GM11168 (cell line): ENCODE measurements around the gene F2.
"Not testable (repeated sequence)": the region's sequence is repeated elsewhere in the genome, so short reads cannot be mapped to it uniquely, and the experiment has no call there.

Experiments used
- in situ Hi-C: fragments of 300-500 bp; cut with MboI; formaldehyde crosslinking; loops from one replicate; pipeline ENCODE4 v1.12.0; 2022; ENCODE audit warnings: low sequenced_read_pairs; ENCODE audit not compliant: unreplicated experiment

F2 gene

DNA sequence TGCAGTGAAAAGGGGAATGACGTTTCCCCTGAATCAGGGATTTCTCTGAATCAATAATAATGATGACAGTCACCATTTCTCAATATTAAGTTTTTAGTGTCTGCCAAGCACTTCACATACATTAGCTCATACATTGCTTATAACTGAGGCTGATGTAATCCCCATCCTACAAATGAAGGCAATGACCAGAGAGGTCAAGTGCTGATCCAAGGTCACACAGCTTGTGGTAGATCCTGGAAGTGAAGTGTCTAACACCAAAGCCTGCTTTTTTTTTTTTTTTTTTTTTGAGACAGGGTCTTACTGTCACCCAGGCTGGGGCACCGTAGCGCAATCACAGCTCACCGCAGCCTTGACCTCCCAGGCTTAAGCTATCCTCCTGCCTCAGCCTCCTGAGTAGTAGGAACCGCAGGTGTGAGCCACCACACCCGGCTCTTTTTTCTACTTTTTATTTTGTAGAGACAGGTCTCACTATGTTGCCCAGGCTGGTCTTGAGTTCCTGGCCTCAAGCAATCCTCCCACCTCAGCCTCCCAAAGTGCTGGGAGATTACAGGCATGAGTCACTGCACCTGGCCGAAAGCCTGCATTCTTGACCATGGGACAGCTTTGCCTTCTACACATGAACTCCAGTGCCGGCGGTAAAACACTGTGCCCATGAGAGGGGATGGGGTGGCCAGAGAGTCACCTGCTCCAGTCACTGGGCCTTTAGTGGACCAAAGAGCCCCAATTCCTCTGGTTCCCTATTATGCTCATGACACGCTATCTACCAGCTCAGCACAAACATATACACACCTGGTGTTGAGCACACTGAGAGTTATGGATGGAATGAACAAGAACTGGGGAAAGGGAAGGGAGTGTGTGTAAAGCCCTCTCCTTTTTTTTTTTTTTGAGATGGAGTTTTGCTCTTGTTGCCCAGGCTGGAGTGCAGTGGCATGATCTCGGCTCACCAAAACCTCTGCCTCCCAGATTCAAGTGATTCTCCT is 36.0 kb upstream of the F2 start:
- in situ Hi-C loops, result no loop called here

DNA sequence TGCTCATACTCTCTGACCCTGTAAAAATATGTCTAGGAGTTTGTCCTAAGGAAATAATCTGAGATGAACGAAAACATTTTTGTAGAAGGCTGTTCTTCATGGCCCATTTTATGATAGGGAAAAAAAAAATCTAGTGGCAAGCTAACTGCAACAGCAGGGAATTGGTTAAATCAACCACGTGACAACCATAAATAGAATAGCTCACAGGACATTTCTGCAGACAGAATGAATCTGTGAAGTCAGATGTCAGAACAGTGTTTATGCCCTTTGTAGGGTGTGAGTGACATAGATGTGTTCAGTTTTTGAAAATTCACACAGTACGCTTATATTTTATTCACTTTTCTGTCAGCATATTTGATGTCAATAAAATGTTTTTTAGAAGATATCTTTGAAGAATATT is 34.6 kb upstream of the F2 start:
- in situ Hi-C loops, result no loop called here

DNA sequence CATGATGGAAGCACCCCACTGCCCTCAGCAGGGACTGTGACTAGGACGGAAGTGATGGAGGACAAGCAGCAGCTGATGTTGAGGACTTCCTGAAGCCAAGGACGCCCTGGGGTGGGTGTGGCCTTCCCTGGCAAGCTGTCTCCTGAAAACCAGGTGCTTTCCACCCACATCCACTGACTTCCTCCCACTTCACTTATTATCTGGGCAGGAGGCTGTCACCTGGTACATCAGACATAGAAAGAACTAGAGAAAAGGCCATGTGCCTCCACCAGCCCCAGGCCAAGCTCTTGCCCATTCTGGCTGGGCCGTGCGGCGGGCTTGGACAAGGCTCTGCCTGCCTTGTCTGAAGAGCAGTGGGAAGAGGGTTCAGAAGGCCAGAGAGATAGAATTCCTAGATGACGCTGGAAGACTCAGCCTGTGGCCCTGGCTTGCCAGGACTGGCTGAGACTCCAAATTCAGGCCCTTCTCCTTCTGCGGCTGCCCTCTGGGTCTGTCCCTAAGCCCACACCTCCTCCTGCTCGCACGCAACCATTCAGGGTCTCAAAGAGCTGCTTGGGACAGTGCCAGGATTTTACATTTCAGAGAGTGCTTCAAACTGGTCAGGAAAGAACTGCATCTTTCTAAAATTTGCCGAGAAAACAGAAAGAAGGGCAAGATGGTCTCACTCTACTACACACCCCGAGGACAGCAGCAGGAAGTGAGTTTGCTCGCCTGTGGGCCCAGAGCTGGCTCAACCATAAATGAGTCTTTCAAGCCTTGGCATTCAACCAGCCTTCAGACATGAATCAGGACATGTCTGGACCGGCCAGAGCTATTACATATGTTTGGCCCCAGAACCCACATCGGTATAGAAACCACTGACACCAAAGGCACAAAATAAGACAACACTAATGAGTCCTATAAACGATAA is 31.9 kb upstream of the F2 start:
- in situ Hi-C loops, result no loop called here

DNA sequence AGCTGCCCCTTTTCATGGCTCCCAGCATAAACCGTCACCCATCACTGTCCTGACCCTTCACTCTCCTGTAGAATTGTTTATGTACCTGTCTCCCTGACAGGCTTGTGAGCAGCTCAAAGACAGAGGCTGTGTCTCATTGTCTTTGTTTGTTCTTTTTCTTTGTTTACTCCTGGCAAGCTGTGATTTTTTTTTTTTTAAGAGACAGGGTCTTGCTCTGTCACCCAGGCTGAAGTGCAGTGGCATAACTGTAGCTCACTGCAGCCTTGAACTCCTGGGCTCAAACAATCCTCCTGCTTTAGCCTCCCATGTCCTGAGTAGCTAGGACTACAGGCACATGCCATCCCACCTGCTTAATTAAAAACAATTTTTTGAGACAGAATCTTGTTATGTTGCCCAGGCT is 28.3 kb upstream of the F2 start:
- in situ Hi-C loops, result no loop called here

DNA sequence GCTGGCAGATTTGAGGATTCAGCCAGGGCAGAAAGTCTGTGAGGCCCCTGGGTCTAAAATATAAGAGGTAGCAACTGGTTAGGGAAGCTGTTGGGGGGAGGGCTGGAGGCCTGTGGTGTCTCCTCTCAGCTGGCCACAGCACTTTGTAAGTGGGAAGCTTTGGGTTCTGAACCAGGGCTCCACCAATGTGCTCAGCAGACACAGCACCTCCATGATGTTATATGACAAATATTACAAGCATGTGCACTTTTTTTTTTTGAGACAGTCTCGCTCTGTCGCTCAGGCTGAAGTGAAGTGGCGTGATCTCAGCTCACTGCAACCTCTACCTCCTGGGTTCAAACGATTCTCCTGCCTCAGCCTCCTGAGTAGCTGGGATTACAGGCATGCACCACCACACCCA is 26.6 kb upstream of the F2 start:
- in situ Hi-C loops, result no loop called here

DNA sequence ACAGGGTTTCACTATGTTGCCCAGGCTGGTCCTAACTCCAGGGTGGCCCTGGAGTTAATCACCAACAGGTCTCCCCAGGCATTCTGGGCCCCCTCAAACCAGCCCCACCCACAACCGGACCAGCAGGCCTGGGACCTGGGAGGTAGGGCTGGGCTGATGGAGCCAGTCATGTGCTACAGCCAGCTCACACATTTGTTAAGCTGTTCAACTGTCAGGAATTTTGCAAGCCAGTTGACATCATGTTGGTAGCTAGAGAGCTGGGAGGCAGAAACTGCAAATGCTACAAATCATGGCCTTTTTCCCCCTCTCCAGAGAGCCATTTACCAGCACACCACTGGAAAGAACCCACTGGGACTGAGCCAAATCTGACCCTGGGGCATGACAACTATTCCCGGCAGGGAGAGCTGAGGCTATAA is 25.4 kb upstream of the F2 start:
- in situ Hi-C loops, result no loop called here

DNA sequence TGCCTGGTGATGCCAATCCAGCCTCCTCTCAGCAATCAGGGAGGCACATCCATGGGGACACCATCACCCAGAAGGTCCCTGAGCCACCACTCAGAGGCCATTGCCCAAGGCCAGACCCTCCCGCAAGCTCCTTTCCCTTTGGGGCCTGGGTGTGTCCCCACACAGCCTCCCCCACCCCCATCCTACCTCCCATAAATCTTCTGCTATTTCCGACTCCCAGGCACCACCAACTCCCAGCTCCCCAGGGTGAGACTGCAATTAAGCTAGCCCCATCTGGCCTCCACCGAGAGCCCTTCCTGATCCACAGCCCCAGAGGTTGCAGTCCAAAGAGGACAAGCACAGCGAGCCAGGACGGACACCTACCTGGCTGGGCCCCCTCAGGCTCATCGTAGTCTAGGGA is 24.9 kb upstream of the F2 start:
- in situ Hi-C loops, result no loop called here

DNA sequence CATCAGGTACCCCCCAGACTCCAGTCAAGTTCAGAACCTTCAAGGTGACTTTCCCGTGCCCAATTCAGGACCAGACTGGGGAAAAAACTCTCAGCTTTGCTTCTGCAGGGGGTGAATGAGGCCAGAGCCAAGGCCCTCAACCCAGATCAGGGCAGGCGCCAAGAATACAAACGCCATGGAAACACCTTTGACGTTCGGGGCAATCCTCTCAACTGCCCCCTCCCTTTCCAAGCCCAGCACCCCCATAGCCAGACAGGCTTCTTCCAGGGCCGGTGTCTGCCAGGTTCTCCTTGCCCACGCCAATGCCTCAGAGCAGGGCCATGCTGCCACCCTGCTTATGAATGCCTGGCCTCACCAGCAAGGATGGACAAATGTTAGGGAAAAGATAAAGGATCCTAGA is 24.4 kb upstream of the F2 start:
- in situ Hi-C loops, result no loop called here

DNA sequence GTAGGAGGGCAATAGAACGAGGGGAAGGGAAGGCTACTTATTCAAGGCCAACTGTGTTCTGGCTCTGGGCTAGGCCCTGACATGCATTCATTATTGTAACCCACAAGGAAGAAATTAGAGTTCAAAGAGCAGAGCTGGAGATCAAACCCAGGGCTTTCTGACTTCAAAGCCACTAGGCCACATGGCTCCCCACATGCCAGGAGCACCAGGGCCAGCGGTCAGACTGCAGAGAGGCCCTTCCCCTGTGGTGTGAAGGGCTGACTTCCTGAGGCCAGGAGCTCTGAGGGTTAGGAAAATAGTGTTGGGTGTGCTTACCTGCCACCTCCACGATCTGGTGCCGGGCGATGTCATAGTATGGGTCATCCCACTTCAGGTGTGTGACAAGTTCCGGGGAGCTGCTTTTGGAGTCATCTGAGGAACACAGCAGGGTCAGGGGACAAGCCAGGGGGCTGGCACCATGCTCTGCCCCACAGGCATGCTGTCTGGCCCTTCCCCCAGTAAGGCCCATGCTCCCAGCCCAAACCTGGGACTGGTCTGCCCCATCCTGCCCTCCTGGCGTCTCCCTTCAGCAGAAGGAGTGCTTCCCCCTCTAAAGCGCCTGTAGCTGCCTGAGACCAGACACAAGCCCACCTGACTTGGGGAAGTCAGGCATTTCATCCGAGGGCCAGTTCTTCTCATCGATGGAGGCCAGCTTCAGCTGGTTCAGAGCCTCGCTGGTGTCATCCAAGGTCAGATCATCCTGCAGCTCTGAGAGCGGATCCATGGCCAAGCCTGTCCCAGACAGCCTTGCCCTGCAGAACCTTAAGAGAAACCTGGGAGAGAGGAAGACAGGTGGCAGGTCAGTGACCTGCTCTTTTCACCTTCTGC is 23.4 kb upstream of the F2 start:
- in situ Hi-C loops, result no loop called here

DNA sequence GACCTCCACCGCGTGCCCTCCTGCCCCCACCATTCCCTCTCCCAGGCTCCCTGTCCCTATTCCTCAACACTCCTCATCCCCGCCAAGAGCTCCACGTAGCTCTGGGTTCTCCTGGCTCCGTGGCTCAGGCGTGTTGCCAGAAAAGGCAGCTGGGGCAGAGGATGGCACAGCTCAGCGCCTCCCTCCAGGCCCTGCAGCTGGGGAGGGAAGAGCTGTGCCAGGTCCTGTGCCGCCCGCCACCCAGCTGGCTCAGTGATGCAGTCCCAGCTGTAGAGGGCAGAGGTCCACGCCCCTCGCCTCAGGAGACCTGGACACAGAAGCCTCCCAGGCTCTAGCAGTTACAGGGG is 22.8 kb upstream of the F2 start:
- in situ Hi-C loops, result no loop called here

DNA sequence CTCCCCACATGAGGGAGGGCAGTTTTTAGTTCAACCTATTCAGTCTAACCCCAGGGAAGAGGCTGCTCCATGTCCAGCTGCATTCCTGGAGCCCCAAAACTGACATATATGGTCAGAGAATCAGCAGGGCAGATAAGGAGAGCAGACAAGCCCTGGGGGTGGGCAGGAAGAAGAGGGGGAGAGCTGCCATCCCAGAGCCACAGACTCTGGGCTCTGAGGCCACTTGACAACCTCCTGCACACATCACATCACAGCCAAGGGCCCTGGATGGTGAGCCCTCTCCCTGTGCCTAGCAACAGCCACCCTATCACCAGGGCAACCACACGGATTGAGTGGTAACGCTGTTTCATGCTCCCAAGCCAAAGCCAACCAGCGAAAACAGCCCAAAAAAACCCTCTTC is 21.7 kb upstream of the F2 start:
- in situ Hi-C loops, result no loop called here

DNA sequence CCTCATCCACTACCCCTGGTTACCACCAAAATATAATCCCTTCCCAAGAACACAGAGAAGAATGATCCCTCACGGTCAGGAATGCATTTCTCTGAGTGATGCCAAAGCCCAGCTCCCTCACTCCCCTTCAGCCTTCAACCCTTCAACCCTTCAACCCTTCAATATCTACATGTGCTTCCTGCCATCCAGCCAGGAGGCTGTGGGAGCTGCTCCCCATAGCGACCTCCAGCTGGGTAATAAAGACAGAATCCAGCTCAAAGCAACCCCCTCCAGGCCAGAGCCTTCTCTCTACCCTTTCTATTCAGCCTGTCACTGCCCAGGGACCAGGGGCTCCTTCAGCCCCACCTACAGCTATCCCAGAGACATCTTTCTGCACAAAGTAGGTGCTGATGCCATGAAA is 21.3 kb upstream of the F2 start:
- in situ Hi-C loops, result no loop called here

DNA sequence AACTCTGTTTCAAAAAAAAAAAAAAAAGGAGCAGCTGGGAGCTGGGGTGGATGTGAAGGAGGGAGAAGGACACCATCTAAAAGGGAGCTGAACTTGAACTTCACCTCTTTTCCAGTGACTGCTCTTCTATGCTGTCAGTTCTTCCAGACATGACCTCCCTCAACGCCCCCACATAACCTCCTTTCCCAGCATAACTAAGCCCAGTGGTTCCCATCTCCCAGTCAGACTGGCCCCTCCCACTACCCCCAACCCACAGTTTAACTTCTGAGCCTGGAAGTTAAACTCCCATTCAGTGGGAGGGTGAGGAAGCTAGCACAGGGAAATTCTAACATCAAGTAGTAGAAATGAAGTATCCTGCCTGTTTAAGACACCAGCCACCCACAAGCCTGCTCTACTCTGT is 20.4 kb upstream of the F2 start:
- in situ Hi-C loops, result no loop called here

DNA sequence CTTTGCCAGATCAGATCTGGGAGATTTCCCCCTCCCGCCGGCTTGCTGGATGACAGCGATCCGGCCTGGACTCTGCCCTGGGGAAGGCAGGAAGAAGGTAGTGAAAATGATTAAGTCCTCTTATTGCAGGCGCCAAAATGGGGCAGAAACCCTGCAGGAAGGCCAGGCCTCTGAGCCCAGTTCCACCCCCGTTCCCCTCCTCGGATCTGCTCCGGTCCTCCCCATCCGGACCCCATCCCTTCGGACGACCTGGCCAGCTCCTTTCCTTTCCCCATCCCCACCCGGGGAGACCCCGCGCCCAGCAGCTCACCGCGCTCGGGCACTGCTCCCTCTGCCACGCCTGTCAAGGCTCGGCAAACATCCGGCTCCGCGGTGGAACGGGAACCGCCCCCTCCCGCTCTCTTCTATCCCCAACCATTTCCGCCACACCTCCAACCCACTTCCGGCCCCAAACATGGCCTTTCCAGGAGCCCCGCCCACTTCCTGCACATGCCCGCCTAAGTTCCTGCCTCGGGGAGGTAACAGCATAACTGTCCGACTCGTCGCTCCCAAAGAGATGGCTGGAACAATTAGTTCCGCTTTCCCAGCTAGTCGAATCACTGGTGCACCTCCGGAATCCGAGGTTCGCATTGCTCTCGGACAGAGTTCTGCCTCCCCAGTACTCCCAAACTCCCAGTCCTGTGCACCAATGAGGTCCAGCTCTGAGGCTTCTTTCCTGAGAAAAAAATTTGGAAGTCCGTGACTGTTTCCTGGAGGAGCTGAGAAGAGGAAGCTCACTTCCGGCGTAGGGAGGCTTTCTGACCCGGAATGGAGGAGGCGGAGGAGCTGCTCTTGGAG is 18.6 kb upstream of the F2 start, which contains the start of the genes ARHGAP1 and ZNF408:
Gene ARHGAP1, minus strand, starts transcription at position 379 of the 837 bp plus-strand sequence. CDS start 4,512 bp downstream, outside the sequence.
Gene ZNF408, plus strand, starts transcription at position 791 of the 837 bp plus-strand sequence. Its CDS starts 17 bp downstream, at position 808.
- in situ Hi-C loops, result no loop called here

DNA sequence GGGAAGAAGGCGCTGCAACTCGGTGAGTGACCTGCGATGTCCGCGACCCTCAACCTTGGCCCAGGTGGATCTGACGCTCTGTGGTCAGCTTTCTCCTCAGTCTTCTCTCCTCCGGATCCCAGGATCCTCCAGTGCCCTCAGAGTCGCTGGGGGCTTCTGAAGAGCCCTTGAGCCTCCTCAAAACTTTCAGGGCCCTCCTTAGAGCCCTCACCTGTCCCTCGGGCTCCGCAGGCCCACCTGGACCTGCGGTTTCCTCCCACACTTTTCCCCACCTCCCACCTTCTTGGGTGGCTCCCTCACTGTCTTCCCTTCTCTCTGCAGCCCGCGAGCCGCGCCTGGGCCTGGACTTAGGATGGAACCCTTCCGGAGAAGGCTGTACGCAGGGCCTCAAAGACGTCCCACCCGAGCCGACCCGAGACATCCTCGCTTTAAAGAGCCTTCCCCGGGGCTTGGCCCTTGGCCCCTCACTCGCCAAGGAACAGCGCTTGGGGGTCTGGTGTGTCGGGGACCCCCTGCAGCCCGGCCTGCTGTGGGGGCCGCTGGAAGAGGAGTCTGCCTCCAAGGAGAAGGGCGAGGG is 17.8 kb upstream of the F2 start:
- in situ Hi-C loops, result no loop called here

DNA sequence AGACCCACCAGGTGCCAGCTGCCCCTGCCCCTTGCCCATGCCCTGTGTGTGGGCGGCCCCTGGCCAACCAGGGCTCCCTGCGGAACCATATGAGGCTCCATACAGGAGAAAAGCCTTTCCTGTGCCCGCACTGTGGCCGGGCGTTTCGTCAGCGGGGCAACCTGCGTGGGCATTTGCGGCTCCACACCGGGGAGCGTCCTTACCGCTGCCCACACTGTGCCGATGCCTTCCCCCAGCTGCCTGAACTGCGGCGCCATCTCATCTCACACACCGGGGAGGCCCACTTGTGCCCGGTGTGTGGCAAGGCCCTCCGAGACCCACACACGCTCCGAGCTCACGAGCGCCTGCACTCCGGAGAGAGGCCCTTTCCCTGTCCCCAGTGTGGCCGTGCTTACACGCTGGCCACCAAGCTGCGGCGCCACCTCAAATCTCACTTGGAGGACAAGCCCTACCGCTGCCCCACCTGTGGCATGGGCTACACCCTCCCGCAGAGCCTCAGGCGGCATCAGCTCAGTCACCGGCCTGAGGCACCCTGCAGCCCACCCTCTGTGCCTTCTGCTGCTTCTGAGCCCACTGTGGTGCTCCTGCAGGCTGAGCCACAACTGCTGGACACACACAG is 13.8 kb upstream of the F2 start:
- in situ Hi-C loops, result no loop called here

DNA sequence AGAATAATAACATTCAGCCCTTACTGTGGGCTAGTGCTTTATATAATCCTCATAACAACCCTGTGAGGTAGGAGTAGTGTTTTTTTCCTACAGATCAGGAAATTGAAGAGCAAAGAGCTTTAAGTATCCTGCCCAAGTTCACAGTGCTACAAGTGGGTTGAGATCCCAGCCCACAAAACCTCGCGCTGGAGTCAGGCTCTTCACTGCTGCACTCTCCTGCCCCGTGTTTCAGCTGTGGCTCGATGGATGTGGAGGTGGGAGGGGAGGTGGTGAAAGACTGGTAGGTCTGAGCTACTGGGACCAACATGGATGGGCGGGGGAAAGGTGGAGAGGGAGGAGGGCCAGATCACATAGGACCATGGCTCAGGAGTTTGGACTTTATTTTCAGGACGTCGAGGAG is 12.1 kb upstream of the F2 start:
- in situ Hi-C loops, result no loop called here

DNA sequence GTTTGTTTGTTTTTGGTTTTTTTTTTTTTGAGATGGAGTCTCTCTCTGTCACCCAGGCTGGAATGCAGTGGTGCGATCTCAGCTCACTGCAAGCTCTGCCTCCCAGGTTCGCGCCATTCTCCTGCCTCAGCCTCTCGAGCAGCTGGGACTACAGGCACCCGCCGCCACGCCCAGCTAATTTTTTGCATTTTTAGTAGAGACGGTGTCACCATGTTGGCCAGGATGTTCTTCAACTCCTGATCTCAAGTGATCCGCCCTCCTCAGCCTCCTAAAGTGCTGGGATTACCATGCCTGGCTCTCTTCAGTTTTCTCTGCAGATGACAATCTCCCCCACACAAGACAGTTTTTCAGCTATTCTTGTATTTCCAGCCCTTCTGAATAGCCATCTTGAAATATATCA is 9.7 kb upstream of the F2 start:
- in situ Hi-C loops, result not testable (repeated sequence)
